GM21390 (cell line): ENCODE data around the gene TRIL.

Experiments
- ATAC-seq: cut with Tn5 transposase; IDR thresholded peaks from one replicate; pipeline ENCODE4 v1.9.1; 2021; ENCODE audit not compliant: unreplicated experiment

Gene TRIL

GRCh38 chr7:28941633-28942032 is 16.5 kb downstream of the TRIL start:
- no peak for ATAC-seq

DNA sequence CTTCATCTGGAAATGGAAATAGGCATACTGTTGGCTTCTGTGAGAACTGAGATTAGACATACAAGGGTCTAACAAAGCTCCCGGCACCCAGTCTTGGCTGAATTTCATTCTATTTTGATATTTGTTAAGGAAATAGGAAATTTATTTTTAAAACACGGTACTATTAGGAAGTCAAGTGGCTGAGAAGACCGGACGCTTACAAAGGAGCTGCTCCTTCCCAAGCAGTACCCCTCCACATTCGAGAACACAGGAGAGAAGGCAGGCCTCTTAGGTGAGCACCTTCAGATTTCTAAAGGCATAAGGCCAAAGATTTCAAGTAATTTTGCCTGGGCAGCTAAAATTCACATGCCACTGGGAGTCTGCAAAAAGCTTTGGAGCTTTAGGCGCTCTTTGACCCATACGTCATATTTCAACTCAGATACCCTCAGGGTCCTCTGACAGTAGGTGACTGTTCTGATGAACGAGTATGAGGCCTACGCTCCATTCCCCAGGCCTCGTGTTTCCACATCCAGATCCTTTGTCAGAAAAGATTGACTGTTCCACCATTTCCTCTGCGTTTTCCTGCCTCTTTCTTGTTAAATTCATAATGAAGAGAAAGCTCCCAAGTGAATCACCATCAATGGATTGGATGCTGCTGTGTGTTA is 17.3 kb downstream of the TRIL start:
- ATAC-seq = no peak

DNA sequence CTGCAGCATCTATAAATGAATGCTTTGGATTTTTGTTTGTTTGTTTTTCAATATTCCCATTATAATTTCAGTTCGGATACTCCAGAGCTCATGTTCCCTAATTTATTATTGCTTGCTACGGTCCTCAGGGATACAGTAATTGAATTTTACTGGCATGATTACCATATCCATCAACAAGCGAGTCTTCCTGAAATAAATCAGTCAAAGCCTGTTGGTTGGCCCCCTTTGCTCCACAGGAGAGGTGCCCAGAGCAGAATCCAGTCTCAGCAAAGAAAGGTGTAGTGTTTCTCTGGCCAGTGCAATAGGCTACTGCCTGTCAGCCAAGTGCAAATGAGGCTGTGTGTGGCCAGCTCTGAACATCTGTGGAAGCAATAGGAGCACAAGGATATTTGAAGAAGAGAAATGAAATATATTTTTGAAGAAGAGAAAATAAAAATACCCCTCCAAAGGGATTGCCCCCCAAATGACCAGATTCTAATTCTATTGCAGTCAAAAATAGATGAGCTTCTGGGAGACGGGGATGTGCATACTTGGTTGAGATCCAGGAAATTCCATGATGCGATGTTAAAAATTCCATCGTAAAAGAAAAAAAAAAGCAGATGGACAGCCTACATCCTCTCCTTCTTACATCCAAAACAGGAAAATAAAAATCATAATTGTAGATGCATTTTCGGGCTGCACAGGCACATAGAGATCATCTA is 18.1 kb downstream of the TRIL start:
- ATAC-seq = no peak

DNA sequence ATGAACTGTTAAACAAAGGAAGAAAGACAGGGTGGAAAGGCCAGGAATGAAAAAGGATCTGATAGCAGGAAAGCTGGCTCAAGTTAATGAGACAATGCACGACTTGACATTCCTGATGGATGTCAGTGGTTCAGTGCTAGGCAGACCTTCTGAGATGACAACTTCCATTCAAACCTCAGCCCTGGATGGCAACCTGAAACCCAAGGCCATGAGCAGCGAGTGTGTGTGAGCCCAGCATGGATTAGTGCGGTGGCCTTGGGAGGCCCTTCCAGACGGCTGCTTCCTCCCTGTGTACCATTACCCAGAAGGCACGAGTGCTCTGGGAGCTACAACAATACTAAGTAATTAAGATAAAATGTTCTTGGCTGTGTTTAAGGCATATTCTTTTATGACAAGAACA is 18.8 kb downstream of the TRIL start:
- no peak for ATAC-seq

GRCh38 chr7:28937619-28938018 is 20.5 kb downstream of the TRIL start:
- no peak for ATAC-seq

GRCh38 chr7:28937103-28937502 is 21.0 kb downstream of the TRIL start:
- no peak for ATAC-seq

GRCh38 chr7:28933846-28934320 is 24.2 kb downstream of the TRIL start:
- ATAC-seq = no peak

DNA sequence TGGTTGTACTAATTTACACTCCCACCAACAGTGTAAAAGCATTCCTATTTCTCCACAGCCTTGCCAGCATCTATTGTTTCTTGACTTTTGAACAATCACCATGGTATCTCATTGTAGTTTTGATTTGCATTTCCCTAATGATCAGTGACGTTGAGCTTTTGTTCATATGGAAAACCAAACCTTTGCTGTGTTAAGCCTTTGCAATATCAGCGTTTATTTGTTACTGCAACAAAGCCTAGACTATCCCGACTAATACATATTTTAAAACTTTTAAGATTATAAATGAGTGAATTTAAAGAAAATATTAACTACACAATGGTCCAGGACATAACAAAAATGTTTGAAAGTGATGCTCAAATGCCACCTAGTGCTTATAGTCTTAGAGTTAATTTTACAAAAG is 26.6 kb downstream of the TRIL start:
- ATAC-seq = no peak

DNA sequence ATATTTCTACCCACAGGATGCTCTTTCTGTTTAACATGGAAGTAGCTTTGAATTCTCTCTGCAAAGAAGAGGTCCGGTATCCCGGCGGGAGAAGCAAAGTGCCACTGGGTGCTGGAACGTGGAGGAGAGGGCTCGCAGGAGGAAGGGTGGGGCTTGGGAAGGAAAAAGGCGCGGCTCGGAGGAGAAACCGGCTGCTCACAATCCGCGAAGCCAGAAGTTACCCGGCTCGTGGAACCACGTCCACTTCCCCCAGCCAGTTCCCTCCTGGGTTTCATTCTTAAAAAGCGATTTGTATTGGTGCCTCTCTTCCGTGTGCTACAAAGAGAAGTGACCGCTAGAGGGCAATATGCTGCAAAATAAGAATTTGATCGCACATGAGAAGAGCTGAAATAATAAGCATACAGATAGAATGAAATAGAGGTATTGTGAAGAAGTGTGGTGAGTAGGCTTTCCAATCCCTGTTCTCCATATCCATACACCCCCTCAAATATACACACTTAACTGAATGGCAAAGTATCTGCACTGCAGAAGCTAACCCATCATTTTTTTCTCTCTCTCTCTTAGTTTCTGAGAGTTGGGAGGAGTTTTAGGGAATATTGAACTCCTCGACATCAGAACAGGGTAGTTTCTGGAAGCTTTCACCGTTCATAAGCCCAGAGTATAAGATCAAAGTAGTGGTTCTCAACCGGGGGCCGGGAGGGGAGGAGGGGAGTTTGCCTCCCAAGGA is 31.1 kb downstream of the TRIL start:
- peak; percentile 89 for ATAC-seq

GRCh38 chr7:28922624-28923331 is 35.4 kb downstream of the TRIL start:
- no peak for ATAC-seq

- peak; percentile 81 for ATAC-seq
These were observed 36.3 kb downstream of the TRIL start for GRCh38 chr7:28921822-28922221.

DNA sequence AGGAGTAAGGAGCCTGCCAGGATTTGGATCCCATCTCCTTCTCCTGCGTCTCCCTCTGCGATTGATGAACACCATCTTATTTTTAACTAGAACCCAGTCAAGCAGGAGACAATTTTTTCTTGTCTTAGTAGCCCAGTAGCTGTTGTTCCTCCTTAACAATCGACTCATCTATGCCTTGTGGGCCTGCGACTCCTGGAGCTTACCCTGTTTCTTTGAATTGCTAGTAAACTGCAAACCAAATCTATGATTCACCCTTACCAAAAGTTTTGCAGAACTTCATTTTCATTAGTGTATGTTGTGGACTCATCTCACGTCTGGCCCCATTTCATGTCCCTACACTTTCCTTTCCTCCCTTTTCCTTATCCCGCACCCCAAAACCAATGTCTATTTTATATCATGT is 37.7 kb downstream of the TRIL start:
- no peak for ATAC-seq

DNA sequence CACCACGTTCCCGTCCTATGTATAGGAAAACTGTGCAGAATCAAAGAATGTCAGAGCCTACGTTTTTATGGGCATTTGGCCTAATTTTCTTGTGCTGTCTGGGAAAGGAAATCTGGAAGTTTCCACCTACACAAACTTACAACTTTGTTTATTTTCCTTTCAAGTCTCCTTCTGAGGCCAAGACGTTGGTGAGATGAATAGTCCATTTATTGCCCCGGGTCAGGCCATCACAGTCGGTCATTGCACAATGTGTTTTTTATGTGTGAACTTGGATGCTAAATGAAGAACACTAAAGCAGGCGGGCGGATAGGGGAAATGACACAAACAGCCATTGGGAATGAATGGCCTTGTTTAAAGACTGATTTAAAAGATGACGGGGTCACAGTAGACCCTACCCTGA is 38.6 kb downstream of the TRIL start:
- no peak for ATAC-seq

- ATAC-seq = no peak
These were observed 49.4 kb downstream of the TRIL start for GRCh38 chr7:28908775-28909174.

- ATAC-seq = no peak
These were observed 52.7 kb downstream of the TRIL start for GRCh38 chr7:28905464-28905863.

GRCh38 chr7:28904578-28905048 is 53.5 kb downstream of the TRIL start:
- no peak for ATAC-seq

- ATAC-seq = no peak
These were observed 54.2 kb downstream of the TRIL start for GRCh38 chr7:28903730-28904577.
